ENCODE data around the gene NCR3LG1.

Gene NCR3LG1

DNA sequence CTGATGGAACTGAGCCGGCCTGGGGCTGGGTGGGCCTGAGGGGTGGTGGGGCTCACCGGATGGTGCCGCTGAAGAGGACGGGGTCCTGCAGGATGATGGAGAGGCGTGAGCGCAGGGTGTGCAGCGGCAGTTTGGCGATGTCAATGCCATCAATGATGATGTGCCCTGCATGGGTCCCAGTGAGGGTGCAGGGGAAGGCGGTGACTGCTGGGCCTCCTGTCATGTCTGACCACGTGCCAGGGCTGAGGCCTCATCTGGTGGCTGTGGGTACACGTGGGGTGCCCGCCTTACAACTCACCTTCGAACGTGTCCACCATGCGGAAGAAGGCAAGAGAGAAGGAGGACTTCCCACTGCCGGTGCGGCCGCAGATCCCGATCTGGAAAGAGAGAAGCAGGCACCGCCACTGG lies 44.0 kb downstream of the NCR3LG1 start:
- DNase-seq, result no peak

DNA sequence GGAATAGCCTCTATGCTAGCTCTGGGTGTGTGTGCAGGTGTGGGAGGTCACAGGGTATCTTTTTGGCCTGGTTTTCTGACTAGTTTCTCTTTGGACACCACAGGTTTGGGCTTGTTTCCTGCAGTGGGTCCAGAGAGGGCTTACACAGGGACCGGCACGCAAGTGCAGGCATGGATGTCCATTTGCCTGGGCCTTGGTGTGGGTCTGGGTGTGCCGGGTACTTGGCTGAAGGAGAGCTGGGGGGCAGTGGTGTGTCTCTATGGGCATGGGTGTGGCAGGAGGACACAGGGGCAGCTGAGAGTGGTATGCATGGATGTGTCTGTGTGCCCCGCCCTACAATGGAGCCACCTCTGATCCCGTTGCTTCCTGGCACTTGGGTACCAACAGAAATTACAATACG lies 44.4 kb downstream of the NCR3LG1 start:
- no peak for DNase-seq

DNA sequence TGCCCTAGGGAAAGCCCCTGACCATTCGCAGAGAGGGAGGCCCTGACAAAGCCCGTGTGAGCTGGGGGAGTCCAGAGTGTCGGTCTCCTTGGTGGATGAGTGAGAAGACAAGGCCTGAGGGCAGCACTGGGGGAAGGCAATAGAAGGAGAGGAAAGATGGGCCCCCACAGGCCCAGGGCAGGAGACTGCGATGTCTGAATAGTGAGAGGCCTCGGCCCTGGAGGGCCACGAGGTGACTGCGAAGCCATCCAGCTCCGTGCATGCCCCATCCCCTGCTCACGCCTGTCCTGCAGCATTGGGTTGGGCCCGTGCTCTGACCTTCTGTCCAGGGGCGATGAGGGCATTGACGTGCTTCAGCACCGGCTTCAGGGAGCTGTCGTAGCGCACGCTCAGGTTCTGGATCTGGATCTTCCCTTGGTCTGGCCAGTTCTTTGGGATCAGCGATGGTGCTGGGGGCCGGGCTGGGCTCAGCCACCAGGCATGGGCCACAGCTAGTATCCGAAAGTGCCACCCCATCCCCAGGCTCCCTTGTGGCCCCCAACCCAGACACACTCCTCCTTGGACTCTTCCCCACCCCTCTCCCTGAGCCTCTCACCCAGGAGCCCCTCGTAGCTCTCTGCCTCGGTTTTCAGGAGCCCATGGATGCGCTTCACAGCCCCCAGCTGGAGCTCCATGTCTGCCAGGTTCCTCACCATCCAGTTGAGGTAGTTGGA lies 45.2 kb downstream of the NCR3LG1 start:
- DNase-seq, result no peak

DNA sequence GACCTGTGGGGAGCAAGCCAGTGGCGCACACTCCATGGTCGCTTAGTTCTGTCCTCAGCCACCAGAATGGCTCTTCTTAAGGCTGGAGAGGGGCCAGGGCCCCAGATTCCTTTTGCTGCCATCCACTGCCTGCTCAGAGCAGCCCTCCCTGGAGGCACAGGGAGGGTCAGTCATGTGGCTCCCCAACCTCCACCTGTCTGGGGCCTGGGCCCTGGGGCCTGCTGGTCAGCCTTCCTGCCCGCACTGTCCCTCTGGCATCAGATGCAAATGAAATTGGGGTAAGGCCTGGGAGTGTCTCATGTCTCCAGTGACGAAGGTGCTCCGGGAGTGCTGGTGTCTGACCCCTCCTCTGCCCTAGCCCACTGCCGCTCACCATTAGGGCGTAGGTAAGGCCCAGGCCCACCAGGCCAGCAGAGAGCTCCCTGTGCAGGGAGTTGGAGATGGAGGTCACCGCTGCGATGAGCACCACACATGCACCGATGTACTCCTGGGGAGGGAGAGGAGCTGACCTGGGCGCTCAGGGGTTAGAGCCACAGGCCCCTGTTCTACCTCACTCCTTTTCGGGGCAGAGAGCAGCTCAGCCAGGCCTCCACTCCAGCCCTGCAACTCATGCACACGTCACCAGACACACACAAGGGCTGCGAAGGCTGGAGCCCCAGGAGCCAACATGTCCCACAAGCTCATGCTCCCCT lies 45.9 kb downstream of the NCR3LG1 start:
- no peak for DNase-seq

DNA sequence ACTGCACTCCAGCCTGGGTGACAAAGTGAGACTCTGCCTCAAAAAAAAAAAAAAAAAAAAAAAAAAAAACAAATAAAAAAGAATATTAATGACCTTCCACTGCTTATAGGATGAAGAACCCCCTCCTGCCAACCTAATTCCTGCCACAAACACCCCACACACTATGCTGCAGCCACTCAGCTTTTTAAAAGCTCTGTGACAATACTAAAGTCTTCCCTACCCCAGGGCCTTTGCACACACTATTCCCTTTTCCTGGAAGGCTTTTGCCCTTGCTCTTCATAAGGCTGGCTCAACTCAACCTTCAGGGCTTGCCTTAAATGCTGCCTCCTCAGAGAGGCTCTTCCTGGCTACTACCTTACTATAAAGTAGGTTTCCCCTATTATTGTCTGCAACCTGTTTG lies 47.6 kb downstream of the NCR3LG1 start:
- no peak for DNase-seq

DNA sequence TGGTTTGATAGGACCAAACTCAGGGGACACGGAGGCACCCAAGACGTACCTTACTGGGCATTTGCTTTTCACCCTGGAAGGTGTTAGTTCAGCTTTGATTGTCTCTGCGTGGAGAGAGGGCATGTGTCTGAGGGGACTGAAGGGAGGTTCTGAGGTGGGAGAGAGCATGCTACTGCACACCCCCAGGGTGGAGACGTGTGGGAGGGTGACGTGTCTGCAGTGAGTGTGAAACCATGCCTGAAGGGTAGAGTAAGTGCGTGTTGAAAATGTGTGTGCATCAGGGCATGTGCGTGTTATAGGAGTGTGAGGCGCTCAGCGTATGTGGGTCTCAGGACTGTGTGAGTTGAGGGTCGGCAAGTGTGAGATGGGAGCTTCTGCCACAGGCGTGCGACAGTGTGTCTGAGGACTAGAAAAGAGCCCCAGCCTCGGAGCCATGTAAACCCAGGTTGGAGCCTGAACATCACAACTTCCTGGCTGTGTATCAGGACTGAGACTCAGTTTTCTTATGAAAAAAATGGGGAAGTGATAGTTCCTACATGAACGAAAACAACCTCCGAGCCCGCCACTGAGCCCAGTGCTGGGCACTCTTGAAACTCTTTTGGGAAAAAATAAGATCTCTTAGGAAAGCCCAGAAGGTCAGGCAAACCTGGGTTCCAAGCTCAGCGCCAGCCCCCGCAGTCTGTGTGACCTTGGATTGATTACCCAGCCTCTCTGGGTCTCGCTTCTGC lies 48.6 kb downstream of the NCR3LG1 start:
- DNase-seq, result no peak

DNA sequence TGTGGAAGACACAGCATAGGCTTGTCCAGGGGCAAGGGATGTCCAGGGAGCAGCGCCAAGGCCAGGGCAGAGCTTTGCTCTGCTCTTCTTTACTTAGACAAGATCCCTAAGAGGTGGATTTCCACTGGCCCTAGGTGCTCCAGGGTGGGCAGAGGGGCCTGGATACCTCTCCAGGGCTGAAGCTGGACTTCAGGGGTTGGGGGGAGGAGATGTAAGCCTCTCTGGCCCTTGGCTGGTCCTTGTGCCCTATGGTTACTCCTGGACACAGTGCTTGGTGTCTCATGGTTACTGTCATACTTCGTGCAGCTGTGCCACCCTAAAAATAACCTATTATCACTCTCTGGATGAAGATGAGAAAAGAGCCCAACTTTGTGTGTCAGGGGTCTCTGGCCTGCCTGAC lies 49.7 kb downstream of the NCR3LG1 start:
- no peak for DNase-seq

DNA sequence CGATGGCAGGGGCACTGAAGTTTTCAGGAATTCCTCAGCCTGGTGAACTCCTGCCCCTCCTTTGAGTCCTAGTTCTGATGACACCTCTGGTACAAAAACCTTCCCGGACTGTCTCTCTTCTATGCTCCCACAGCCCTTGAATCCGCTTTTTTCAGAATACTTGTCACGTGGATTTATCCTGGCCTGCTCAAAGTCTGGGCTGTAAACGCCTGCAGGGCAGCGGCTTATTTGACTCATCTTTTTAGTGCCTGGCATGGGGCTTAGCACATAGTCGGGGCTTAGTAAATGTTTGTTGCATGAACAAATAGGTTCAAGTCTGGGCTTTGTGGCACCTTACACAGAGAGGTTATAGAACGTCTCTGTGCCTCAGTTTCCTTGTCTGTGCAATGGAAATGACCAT lies 50.2 kb downstream of the NCR3LG1 start:
- DNase-seq, result no peak

DNA sequence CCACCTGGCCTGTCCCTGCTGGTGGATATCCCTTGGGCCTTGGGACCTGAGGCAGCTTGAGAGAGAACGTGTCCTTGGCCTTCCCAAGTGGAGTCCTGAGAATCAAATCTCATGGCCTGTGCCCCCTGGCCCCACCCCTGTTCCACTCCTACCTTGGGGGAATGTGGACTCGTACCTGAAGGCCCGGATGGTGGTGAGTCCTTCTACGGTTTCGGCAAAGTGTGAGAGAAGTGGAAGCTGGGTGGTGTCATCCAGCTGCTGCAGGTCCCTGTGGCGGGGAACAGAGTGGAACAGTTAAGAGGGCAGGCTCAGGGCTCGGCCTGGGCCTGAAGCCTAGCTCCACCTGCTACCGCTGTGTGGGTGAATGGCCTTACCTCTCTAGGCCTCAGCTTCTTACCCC lies 50.9 kb downstream of the NCR3LG1 start:
- DNase-seq, result no peak

DNA sequence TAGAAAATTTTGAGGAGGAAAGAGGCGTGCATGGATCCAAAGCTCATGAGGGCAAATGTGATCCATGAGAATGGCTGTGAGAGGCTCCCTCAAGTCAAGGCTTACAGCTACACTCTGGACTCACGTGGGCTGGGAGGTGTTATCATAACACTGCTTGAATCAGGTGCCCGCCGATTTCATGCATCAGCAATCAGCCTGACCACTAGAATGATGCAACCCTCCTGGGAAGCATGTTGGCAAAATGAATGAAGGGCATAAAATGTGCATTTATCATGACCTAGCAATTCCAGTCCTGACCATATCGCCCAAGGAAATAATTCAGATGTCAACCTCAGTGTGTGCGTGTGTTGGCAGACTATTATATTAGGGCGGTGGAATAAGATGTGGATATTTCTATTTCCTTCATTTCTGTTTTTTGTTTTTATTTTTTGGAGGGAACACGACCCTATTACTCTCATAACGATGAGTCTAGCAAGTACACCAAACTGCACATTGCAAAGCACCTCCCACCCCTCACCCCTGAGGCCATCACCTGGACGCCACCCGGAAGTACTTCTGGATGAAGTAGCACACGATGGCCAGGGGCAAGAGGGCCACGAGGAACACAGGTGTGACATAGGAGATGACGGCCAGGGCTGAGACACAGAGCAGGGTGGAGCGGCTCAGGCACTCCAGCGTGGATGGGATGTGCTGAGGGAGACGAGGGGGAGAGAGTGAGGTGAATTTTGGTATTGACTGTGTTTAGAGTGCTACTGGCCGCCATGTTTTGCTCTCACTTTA lies 52.6 kb downstream of the NCR3LG1 start:
- DNase-seq, result no peak

DNA sequence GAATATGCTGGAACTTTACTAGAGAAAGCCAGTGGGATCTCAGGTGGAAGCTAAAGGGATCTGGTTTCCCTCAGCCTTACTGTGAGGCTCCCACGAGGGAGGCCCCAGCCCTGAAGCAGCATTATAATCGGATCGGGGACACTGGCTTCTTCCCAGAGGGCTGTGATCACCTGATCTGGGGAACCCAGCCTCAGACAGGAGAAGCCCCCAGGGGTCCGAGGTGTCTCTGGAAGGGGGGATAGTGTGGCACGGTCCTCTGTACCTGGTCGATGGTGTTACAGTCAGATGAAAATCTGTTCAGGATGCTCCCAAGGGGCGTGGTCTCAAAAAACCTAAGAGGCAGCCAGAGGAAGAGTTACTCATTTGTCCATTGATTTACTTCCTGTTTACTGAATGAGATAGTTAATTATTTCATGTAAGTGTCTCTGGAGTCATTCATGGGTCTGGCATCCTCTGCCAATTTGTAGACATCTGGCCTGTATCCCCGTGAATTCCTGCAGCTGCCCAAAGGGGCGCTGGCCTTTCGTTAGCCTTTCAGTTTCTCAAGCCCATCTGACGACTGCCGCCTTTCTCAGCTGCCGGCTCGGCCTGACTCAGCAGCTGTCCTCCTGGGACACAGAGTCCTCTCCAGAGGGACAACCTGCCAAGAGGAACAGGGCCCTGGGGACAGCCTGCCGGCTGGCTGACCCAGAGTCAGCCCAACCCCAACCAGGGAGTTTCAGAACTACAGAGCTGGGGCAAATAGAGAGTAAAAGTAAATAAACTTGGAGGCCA lies 53.8 kb downstream of the NCR3LG1 start:
- no peak for DNase-seq

DNA sequence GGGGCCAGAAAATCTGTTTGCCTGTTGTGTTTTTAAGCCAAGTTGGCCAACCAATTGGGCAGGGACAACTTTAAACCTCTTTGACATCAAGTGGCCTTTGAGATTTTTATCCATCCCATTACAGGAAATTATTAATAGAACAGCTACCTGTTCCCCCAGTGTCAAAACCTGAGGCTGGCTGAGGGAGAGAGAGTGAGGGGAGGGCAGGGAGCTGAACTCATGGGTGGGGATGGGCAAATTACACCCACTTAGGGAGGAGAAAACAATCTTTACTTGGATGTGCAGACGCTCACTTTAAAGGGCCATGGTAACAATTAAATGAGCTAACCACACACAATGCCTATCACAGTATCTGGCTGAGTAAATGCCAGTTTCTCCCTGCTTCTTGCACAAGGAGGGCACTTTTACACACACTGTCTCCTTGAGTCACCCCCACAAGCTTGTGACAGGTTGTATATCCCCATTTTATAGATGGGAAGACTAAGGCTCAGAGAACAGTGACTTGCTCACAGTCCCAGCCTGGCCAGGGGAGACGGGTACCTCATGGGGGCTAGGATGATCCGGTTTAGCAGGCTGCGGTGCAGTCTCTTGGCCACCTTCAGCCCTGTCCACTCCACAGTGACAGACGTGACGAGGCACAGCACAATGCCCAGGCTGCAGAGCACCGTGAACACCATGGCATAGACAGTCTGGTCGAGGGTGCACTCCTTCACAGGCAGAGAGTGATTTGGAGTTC lies 54.6 kb downstream of the NCR3LG1 start:
- no peak for DNase-seq

DNA sequence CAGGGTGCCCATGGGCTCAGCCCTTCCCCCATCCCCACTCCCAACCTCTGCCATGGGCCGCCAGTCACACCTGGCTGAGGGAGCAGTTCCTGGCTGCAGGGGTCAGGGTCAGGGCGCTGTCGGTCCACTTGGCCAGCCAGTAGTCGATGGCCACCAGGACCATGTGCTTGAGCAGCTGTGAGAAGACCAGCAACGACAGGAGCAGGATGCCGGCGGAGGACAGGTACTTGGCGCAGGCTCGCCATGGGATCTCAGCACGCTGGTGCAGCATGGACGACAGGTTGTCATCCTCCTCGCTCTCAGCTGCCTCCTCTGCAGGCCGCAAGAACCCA lies 55.2 kb downstream of the NCR3LG1 start:
- no peak for DNase-seq

DNA sequence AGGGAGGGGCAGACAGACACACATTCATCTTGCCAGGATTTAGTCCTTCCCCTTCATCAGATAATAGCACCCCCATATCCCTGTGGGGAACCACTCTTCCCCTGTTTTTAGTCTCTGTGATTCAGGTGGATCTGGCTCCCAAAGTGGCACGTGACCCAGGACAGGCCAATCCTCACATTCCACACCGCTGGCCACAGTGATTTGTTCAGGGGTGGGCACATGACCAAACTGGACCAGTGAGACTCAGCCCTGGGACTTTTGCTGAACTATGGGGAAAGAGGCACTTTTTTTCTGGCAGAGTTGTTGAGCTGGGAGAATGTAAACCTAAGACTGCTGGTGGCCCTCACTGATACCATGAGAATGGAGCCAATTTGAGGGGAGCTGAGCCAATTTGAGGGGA lies 56.0 kb downstream of the NCR3LG1 start:
- DNase-seq, result no peak

DNA sequence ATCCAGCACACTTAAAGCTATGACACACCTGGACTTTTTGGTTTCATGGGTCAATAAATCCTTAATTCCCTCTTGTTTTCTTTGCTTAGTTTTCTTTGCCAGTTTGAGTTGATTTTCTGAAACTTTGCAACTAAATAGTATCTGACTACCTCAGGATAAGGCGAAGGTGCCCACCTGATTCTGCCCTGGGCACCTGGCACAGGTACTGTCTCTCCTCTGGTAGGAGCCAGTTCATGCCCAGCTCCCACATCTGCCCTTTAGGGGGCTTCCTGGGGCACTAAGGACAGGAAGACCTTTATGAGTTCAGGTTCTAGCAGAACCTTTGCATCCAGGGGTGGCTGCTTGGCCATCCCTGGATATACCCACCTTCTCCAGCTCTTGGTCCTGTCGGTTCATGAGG lies 56.4 kb downstream of the NCR3LG1 start:
- DNase-seq, result no peak

DNA sequence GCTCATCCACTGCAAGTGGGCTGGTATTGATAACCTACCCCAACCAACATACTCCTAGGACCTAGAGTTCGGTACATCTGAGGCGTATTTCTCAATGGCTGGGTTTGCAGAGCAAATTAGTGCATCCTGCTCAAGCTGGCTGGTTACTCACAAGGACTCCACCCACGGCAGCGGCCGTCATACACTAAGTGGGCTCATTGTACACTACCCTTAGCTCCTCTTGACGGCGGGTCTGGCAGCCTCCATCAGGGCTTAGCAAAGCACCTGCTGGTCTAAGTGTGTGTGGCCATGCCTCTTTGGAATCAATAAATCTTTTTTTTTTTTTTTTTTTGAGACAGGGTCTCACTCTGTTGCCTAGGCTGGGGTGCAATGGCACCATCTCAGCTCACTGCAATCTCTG lies 57.0 kb downstream of the NCR3LG1 start:
- no peak for DNase-seq

DNA sequence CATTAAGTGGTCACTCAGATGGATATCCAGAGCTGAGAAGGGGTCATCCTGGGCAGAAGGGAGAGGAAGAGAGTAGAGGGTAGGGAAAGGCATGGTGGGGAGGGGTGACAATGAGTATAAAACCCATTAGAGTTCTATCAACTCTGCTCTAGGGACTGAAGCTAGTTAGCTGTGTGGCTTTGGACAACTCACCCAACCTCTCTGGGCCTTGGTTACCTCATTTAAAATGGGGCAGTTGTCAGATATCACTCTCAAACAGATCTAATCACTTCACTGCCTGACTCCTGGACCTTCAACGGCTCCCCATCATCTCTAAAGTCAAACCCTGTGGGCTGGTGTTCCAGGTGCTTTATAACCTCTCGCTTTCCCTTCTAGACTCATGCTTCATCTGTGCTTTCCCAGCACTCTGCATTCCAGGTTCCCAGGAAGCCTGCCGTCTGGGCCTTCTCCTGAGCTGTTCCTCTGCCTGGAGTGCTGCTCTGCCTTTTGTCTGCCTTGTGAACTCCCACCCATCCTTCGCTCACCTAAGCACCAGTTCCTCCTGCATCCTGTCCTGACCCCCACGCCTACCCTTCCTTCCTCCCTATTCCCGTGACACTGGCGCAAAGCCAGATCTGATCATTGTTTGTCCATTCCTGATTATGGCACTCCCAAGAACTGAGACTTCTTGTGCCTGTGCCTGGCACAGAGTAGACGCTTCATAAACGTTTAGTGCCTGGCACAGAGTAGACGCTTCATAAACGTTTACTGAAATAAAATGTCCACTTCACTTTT lies 59.2 kb downstream of the NCR3LG1 start:
- no peak for DNase-seq

DNA sequence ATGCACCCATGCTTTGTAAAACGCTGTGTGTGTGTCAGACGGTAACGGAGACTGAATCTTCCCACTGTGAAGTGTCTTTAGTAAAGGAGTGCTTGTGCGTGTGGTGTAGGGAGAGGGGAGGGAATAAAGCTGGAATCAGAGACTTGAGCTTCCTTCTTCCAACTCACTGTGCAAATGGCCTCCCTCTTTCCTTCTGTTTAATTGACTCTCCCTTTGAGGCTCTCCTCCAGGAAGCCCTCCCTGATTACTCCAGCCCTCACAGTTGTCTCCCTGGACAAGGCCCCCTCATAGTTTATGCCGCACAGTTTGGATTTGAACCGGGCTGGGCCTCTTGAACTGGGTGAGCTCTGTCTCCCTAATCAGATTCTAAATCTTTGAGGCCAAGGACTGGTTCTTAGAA lies 59.8 kb downstream of the NCR3LG1 start:
- DNase-seq, result no peak

DNA sequence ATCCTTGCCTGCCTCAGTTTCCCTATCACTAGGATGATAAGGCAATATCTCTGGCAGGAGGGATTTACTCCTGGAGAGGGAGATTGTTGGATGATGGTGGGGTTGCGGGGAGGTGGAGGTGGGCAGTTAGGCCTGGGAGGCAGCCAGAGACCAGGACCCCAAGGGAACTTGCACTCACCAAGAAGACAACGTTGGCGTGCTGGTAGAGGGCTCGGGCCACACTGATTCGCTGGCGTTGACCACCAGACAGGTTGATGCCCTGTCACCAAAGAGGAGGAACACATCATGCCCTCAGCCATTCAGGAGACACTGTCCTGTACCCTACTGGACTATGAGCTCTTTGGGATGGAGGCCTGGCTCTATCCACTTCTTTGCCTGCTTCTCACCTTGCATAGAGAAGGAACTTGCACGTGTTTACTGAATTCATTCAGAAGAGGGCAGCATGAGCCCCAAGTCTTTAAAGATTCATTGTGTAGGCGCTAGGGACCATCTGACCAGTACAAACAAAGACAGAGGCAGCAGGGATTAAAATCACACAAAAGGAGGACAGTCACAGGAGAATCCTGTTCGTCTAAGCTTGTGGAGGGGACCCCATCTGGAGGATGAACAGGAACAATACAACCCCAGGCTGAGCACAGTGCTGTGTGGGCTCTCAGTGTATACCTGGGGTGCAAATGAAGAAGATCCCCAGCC lies 61.0 kb downstream of the NCR3LG1 start:
- no peak for DNase-seq

Measured in fibroblast of skin of right quadriceps (primary cell).